GM12872 (cell line): Measurements from ENCODE around the gene PIK3CD.

Source experiments
- TF ChIP-seq, protein P1 (sequence below): IDR thresholded peaks from 3 replicates; pipeline ENCODE4 v1.5.1; 2011; ENCODE audit warnings: low read depth, mild to moderate bottlenecking, low read length, moderate library complexity; ENCODE audit not compliant: insufficient read depth

The PIK3CD gene

DNA sequence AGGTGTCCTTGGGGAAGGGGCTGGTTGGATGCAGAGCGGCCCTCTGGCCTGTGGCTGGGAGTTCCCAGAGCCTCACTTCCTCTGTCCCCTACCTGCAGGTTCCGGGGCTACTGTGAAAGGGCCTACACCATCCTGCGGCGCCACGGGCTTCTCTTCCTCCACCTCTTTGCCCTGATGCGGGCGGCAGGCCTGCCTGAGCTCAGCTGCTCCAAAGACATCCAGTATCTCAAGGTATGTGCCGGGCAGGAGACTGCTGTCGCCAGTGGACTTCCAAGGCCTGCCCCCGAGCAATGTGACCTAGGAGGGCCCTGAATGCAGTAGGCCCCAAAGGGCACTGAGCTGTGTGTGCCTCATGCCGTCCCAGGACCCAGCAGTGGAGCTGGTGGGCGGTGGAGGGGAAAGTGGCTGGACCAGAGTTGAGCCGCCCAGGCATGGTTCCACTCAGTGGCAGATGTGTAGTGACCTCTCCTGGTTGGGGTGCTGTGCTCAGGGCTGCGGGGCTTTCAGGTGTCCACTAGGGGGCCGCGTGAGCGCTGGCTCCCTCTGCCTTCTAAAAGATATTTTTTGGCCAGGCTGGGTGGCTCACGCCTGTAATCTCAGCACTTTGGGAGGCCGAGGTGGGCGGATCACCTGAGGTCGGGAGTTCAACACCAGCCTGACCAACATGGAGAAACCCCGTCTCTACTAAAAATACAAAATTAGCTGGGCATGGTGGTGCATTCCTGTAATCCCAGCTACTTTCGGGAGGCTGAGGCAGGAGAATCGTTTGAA is 73.4 kb downstream of the PIK3CD start:
- TF ChIP-seq, protein P1, sequence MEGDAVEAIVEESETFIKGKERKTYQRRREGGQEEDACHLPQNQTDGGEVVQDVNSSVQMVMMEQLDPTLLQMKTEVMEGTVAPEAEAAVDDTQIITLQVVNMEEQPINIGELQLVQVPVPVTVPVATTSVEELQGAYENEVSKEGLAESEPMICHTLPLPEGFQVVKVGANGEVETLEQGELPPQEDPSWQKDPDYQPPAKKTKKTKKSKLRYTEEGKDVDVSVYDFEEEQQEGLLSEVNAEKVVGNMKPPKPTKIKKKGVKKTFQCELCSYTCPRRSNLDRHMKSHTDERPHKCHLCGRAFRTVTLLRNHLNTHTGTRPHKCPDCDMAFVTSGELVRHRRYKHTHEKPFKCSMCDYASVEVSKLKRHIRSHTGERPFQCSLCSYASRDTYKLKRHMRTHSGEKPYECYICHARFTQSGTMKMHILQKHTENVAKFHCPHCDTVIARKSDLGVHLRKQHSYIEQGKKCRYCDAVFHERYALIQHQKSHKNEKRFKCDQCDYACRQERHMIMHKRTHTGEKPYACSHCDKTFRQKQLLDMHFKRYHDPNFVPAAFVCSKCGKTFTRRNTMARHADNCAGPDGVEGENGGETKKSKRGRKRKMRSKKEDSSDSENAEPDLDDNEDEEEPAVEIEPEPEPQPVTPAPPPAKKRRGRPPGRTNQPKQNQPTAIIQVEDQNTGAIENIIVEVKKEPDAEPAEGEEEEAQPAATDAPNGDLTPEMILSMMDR, result peak; percentile 91

GRCh38 chr1:9726406-9726805 is 74.9 kb downstream of the PIK3CD start:
- TF ChIP-seq, protein P1, result no peak

DNA sequence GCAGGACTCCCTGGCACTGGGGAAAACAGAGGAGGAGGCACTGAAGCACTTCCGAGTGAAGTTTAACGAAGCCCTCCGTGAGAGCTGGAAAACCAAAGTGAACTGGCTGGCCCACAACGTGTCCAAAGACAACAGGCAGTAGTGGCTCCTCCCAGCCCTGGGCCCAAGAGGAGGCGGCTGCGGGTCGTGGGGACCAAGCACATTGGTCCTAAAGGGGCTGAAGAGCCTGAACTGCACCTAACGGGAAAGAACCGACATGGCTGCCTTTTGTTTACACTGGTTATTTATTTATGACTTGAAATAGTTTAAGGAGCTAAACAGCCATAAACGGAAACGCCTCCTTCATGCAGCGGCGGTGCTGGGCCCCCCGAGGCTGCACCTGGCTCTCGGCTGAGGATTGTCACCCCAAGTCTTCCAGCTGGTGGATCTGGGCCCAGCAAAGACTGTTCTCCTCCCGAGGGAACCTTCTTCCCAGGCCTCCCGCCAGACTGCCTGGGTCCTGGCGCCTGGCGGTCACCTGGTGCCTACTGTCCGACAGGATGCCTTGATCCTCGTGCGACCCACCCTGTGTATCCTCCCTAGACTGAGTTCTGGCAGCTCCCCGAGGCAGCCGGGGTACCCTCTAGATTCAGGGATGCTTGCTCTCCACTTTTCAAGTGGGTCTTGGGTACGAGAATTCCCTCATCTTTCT is 75.5 kb downstream of the PIK3CD start:
- TF ChIP-seq, protein P1, result no peak

- TF ChIP-seq, protein P1, result no peak
These were observed 77.1 kb downstream of the PIK3CD start for GRCh38 chr1:9728451-9729295.

GRCh38 chr1:9729523-9729922 is 78.0 kb downstream of the PIK3CD start:
- TF ChIP-seq, protein P1, result no peak

DNA sequence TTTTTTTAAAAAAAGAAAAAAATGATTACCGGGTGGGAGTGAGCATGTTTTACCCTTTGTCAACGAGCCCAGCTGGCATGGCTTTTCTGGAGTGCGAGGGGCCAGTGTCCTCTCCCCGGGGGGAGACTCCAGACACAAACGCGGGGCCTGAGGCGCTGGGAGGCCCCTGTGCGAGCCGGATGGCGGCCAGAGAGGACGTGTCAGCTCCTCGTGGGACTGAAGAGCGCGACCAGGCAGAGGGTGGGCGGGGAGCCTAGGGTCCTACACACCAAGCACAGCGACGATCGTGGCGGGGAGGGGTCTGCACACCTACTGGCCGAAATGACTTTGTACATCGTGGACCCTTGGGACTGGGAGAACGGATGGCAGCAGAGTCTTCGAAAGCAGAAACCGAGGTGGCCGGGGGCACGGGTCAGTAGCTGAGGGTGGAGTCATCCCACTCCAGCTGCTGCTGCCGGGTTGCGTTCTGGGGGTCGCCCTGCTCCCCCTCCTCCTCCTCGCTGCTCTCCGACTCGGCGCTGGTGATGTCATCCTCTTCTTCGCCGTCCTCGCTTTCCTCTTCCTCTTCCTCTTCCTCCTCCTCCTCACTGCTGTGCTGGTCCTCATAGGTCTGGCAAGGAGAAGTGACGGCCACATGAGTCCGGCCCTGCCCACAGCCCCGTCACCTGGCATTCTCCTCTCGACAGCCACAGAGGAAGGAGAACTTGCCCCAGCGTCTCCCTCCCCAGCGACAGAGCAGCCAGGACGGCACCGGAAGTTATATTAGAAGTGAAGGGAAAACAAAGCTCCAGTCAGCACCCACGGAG is 78.8 kb downstream of the PIK3CD start:
- TF ChIP-seq, protein P1, result no peak
